AG20443 (cell line): ENCODE measurements around the gene CADPS.

ENCODE experiments used
- DNase-seq: peaks from one replicate; pipeline ENCODE4 v3.0.0; 2012; ENCODE audit warnings: low spot score, mixed read lengths

CADPS gene

DNA sequence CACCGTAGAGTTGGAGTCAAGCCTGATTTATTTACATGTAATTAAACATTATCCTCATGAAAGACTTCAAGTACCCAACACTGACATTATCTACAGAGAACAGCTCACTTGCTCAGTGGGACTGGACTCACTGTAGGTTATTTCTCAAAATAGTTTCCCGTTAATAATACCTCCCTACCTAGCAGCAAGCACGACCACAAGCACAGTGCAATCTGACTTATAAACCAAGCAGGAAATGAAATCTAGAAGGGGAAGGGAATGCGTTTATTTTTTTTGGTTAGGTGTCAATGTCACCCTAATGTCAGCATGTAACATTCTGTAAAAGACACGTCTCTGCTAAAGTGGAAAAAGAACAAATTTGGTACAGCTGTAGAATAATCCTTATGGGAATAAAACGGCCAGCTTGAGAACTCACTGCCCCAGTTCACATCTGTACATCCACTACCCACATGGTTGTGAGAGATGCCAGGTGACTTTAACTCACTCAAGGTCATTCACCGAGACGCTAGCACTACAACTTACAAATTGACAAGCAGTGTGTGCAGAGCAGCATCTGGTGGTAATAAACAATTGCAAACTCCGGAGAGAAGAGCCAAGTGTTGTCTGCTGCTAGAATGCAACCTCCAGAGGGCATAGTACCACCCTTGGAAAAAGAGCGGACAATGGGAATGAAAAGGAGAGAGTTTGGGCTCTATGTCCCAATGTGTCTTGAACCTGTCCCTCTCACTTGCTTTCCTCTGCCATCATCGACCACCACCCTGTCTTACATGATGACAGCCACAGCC lies 242.5 kb downstream of the CADPS start:
- no peak for DNase-seq

- DNase-seq = no peak
Measured at GRCh38 chr3:62631488-62631887, 243.7 kb downstream of the CADPS start.

- no peak for DNase-seq
Measured at GRCh38 chr3:62630664-62631063, 244.6 kb downstream of the CADPS start.

DNA sequence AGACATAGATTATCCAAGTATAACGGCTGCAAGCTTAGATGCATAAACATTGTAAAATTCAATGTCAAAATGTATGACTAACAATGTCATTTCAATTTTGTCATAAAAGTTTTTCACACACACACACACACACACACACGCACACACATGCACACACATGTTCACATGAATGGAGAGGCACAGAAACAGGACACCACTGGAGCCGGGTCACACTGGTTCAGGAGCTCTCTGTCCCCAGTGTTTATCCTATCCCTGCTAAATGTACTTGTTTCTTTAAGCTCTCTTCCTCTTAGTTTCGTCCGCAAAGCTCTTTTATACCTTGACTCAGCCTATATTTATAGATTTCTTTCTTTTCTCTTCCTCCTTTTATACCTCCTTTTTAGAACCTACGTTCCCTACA lies 249.9 kb downstream of the CADPS start:
- no peak for DNase-seq

- no peak for DNase-seq
Measured at GRCh38 chr3:62624185-62624584, 251.0 kb downstream of the CADPS start.

DNA sequence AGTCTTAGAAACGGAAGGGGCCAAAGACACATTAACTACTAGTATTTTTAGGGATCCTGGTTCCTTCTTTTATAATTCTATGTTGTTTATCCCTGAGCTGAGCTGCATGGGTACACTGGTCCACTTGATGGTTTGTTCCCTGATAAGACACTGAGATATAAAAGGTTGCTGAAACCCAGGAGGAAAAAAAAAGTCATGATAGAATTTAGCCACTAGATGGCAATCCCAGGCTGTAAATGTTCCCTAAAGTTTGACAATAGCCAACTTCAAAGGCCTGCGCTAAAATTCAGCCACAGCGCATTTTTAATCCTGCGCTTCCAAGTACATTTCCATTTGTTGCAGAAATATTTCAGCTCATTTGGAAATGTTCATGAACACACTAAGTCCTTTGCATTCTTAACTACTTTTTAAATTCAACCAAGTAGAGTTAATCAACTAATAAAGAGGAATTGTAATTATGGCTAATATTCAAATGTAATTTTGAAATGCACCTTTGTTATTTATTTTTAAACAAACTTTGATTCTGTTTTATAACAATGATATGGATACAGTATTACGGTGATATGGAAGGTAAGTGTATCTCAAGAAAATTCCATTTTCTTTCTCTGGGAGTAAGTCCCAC lies 252.6 kb downstream of the CADPS start:
- DNase-seq = peak; percentile 60

DNA sequence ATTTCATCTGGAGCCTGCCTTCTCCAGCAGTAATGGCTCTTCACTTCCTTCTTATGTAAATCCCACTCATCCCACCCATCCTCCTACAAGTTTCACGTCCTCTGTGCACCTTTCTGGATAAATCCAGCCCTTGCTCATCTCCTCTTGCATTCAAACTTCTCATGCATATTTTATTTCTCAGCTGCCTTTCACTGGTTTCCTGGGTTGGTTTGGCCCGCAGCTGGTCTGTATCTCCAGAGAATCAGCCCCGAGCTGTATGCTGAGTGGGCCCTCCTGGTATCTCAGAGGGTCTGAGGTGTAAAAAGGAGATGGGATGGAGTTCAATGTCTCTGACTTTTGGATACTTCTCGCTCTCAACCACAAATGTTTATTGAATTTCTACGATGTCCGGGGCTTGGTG lies 253.3 kb downstream of the CADPS start:
- DNase-seq = no peak

- no peak for DNase-seq
Measured at GRCh38 chr3:62621176-62621575, 254.0 kb downstream of the CADPS start.

- no peak for DNase-seq
Measured at GRCh38 chr3:62615258-62615849, 259.9 kb downstream of the CADPS start.

GRCh38 chr3:62614527-62614926 lies 260.7 kb downstream of the CADPS start:
- DNase-seq = no peak

- DNase-seq = no peak
Measured at GRCh38 chr3:62611541-62612240, 263.5 kb downstream of the CADPS start.

GRCh38 chr3:62607287-62608029 lies 267.8 kb downstream of the CADPS start:
- peak; percentile 61 for DNase-seq

DNA sequence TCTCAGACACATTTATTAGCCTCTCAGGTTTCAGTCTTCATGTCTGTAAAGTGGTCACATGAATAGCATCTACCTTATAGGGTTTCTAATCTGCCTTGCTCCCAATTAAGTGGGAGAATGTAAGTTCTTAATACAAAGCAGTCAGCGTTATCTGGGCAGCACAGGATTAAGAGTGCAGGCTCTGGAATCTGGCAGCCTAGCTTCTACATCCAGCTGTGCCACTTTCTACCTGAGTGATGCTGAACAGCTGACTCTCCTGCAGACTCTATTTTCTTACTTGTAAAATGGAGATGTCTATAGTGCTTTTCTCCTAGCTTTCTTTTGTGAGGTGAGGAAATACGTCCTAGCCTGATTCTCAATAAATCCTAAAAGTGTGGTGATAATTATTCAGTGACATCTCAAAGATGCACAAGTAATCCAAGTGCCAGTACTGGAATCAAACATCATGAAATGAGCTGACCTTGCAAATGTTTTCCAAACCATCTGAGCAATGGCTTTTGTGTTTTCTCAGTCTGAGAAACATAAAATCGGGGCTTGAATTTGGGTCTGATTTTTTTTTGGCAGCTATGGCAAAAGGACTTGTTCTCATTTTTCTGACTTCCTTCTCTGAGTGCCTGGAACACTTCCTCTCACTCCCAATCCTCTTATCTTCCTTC lies 269.7 kb downstream of the CADPS start:
- DNase-seq = no peak

DNA sequence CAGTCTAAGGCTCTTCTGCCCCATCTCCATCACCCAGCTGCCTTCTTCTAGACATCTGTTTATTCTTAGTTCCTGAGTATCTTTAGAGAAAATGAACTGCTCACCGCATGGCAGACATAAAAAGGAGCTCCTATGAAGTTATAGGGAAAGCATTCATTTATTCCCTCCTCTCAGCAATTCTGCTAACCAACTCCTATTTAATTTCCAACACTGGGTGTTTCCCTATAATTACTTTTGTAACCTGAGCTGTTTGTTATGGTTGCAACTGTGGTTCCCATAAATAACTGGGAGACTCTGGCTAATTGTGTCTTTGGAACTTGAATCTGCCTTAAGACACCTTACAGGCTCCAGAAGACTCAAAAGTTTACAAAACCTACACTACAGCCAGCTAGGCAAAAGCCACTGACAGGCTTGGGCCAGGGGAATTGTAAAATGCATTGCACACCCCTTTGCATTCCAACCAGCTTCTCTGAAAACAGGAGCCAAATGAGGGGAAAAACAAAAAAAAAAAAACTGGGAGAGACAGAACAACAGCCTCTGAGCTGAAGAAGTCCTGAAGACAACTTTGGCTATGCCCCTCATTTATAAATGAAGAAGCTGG lies 270.4 kb downstream of the CADPS start:
- no peak for DNase-seq

- peak; percentile 76 for DNase-seq
Measured at GRCh38 chr3:62604298-62604697, 270.9 kb downstream of the CADPS start.

DNA sequence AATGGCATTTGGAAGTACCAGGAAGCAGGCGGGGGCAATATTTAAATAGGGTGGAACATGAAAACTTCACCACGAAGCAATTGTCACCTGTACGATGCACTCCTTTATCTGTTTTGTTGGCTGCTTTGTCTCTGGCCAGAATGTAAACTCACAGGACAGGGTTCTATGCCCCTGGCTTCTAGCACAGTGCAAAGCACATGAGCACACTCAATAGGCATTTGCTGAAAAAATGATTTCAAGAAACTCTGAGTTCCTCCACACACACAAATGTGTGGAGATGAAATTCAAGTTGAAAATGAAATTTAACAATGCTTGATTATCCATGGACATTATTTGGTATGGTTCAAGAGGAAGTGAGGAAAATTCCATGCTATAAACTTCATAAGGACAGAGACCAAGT lies 272.2 kb downstream of the CADPS start:
- no peak for DNase-seq

GRCh38 chr3:62602129-62602770 lies 273.0 kb downstream of the CADPS start:
- no peak for DNase-seq

DNA sequence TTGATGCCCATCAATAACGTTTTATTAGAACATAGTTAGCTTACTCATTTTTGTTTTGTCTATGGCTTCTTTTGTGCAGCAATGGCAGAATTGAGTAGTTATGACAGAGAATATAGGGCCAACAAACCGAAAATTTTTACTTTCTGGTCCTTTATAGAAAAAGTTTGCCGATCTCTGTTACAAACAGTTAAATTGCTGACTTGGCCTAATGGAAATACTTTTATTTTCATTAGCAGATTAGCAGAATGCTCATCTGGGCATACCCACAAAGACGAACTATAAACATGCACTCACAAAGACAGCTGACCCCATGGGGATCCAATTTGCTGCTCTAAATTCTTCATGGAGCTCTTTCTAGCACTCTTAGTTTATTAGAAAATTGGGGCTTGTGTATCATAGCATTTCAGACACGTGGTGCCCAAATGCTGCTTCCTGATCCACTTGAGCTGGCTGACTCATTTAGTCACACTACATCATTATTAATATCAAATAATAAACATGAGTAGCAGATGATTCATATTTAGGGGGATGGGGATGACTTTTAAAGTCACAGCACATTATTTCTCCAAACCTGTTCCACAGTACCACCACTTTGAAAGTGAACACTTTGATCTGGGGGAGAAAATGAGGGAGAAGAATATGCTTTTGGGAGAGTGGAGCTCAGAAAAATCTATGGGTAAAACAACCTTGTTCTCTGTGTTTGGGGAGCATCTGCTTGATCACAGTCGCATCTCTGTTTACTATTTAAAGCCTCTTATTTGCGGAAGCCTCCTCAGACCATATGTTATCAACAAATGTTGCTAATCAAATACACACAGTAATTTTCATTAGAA lies 273.8 kb downstream of the CADPS start:
- DNase-seq = peak; percentile 59

GRCh38 chr3:62600033-62600432 lies 275.2 kb downstream of the CADPS start:
- no peak for DNase-seq

DNA sequence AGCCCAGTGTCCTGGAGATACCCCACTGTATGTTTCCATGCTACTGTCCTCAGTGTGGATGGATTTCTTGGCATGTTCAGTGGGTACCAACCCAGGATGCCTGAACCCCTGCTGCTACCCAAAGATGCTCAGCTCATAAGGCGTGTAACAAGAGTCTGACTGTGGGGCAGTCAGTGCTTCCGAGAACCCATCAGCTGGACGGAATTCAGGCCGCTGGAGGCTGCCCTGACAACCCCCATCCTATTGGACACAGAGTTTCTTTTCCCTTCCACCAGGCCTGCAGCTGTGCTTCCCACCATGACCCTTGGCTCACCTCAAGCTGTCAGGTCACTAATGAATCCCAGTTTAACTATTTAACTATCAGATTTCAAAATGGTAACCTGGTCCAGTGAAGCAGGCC lies 277.7 kb downstream of the CADPS start:
- DNase-seq = no peak
